Brain microvascular endothelial cell (primary cell): ENCODE results near the gene INTS6L.
A peak's percentile ranks its signal among the peaks of the same experiment; 100 is the strongest.

Experiments used
- DNase-seq: peaks from one replicate; pipeline ENCODE4 v3.0.0-alpha.2; 2020
- H3K27ac ChIP-seq: fragments of 250-450 bp; sonication (Bioruptor Pico); 2 replicates; pipeline ENCODE4 v1.5.1; 2020; ENCODE audit warnings: mild to moderate bottlenecking, moderate library complexity
- H3K27me3 ChIP-seq: fragments of 250-450 bp; sonication (Bioruptor Pico); replicated peaks from 2 replicates; pipeline ENCODE4 v1.5.1; 2020; ENCODE audit warnings: mild to moderate bottlenecking
- H3K36me3 ChIP-seq: fragments of 250-450 bp; sonication (Bioruptor Pico); replicated peaks from 2 replicates; pipeline ENCODE4 v1.5.1; 2020; ENCODE audit warnings: mild to moderate bottlenecking
- H3K4me3 ChIP-seq: 2 replicates; pipeline ENCODE4 v1.5.1; 2011; ENCODE audit warnings: low read depth, mild to moderate bottlenecking, control low read depth, low read length, moderate library complexity
- in situ Hi-C: cut with HindIII; loops from 2 replicates; pipeline ENCODE4 v1.10.0; 2017; ENCODE audit warnings: low sequenced_read_pairs, low pct_ligation_motif_present
- TF ChIP-seq, protein P1 (sequence below): IDR thresholded peaks from 2 replicates; pipeline ENCODE4 v1.5.1; 2011; ENCODE audit warnings: low read depth, mild to moderate bottlenecking, moderate library complexity, low read length, control low read depth, inconsistent platforms; ENCODE audit errors: missing control alignments

INTS6L gene

GRCh38 chrX:135484641-135485289, 35.7 kb upstream of the INTS6L start:
- DNase-seq = peak; percentile 33
- Histone ChIP-seq H3K27me3 (no peaks in the 10 kb centered on the region), H3K4me3 (no peak overlapping the region), H3K27ac (no peak overlapping the region), H3K36me3 (no peaks in the 10 kb centered on the region)
- TF ChIP-seq, protein P1, sequence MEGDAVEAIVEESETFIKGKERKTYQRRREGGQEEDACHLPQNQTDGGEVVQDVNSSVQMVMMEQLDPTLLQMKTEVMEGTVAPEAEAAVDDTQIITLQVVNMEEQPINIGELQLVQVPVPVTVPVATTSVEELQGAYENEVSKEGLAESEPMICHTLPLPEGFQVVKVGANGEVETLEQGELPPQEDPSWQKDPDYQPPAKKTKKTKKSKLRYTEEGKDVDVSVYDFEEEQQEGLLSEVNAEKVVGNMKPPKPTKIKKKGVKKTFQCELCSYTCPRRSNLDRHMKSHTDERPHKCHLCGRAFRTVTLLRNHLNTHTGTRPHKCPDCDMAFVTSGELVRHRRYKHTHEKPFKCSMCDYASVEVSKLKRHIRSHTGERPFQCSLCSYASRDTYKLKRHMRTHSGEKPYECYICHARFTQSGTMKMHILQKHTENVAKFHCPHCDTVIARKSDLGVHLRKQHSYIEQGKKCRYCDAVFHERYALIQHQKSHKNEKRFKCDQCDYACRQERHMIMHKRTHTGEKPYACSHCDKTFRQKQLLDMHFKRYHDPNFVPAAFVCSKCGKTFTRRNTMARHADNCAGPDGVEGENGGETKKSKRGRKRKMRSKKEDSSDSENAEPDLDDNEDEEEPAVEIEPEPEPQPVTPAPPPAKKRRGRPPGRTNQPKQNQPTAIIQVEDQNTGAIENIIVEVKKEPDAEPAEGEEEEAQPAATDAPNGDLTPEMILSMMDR = peak; percentile 66
- in situ Hi-C loops = no loop called here

DNA sequence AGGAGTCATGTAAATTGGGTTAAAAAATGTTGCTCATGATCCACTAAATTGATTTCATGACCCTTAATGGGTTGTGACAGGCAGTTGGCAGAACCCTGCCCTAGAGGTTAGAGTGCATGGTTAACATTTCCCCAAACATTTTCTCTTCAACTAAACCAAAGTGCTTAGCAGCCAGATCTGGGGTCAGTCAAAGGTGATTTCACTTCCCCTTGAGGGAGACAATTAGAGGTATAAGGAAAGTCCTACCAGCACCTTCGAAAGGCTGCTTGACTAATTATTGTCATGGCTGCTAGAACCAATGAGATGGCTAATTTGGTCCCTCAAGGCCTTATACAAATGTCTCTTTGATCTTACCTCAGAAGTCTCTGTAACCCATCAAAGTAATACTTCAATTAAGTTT, 30.9 kb upstream of the INTS6L start:
- DNase-seq = no peak
- H3K4me3 ChIP-seq = no peak overlapping the region
- in situ Hi-C loops = no loop called here
- H3K27me3 ChIP-seq = no peaks in the 10 kb centered on the region
- H3K36me3 ChIP-seq = no peaks in the 10 kb centered on the region
- no peak overlapping the region for H3K27ac ChIP-seq
- TF ChIP-seq, protein P1 = no peak

DNA sequence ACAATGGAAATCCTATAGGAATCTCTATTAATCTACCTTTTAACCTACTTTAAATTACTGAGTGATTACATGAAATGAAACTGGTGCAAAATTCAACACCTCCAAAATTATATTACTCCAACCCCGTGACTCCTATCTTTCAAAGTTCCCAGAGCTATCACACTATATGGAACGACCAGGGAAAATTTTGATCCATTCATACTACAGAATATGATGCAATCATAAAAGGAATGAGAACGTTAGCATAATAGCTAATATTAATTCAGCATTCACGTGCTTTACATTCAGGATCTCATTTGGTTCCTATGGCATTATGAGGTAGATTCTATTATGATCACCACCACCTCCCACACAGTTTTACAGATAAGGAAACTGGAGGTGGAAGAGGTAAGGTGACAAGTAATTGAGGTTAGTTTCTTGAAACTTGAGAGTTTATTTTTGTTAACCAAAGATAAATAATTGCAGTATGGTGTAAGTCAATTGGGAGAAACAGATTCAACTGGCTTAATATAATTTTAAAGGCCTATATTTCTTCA, 29.4 kb upstream of the INTS6L start:
- H3K27me3 ChIP-seq = no peaks in the 10 kb centered on the region
- DNase-seq = no peak
- H3K4me3 ChIP-seq = no peak overlapping the region
- H3K36me3 ChIP-seq = no peaks in the 10 kb centered on the region
- TF ChIP-seq, protein P1 = no peak
- no peak overlapping the region for H3K27ac ChIP-seq
- in situ Hi-C loops = no loop called here

DNA sequence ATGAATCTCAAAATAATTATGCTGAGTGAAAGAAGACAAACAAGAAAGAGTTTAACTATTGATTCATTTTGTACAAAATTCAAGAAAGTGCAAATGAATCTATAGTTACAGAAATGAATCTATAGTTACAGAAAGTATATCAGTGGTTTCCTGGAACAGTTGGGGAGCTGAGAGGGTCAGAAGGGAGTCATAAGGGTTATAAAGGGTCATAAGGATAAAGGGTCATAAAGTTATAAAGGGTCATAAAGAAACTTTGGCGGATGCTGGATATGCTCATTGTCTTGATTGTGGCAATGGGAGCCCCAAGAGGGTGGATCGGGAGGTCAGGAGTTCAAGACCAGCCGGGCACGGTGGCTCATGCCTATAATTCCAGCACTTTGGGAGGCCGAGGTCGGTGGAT, 26.0 kb upstream of the INTS6L start:
- TF ChIP-seq, protein P1 = no peak
- in situ Hi-C loops = no loop called here

DNA sequence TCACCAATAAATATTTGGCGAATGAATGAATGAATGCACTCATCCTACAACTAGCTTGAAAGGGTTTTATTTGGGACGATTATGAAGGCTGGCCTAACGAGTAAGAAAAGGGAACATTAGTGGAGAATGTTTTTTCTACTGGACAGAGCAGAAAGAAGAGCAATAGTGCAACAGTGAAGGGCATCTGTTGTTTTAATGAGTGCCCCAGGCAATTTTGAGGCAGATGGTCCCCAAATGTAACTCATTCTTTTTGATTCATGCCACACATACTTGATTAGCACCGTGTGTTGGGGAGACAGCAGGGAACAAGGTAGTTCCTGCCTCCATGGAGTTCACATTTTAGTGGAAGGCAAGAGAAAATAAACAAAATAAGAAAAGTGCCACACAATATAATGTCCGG, 22.7 kb upstream of the INTS6L start:
- Histone ChIP-seq H3K27ac (no peak overlapping the region), H3K36me3 (no peaks in the 10 kb centered on the region), H3K27me3 (no peaks in the 10 kb centered on the region), H3K4me3 (no peak overlapping the region)
- in situ Hi-C loops = no loop called here
- no peak for DNase-seq
- TF ChIP-seq, protein P1 = no peak

More for the DNA sequence above, 26.0 kb upstream of the INTS6L start:
- Histone ChIP-seq H3K4me3 (no peak overlapping the region), H3K27ac (no peak overlapping the region), H3K36me3 (no peaks in the 10 kb centered on the region), H3K27me3 (no peaks in the 10 kb centered on the region)
- no peak for DNase-seq

DNA sequence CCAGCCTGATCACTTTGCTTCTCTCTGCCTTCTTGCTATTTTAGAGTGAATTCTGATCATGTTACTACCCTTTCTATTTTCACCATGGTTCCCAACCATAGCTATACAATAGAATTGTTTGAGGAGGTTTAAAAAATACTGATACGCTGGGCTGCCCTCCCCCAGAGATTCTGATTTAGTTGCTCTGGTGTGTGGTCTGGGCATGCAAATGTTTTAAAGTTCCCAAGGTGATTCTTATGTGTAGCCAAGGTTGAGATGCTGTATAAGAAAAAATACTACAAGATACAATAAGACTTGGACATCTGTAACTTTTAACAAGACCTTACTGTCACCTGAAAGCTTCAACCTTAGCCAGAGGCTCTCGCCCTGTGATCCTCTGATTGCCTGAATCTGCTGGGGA, 22.2 kb upstream of the INTS6L start:
- H3K27me3 ChIP-seq = no peaks in the 10 kb centered on the region
- H3K27ac ChIP-seq = no peak overlapping the region
- no peaks in the 10 kb centered on the region for H3K36me3 ChIP-seq
- TF ChIP-seq, protein P1 = no peak
- DNase-seq = no peak
- in situ Hi-C loops = no loop called here
- no peak overlapping the region for H3K4me3 ChIP-seq
